Suprapubic skin (tissue), 3 donors: Measurements from ENCODE around the gene LCP1.

Source experiments
- CTCF ChIP-seq, 2 donors: fragments of 200-600 bp in 1 of 2; fragments of 450-650 bp in 1 of 2; sonication (generic) in 1 of 2; IDR thresholded peaks; one replicate each; pipeline ENCODE4 v1.5.1; 2016 to 2019; ENCODE audit warnings: antibody characterized with exemption in 2 of 2, mild to moderate bottlenecking in 1 of 2, moderate library complexity in 1 of 2
- EP300 ChIP-seq: sonication (generic); formaldehyde crosslinking; IDR thresholded peaks from one replicate; pipeline ENCODE4 v1.6.1; 2017; ENCODE audit warnings: antibody characterized with exemption

- TF ChIP-seq EP300 (no peak), CTCF (IDR thresholded peaks at IDR 0.05) (no peak)
These were observed 95.5 kb downstream of the LCP1 start for GRCh38 chr13:46086421-46086922.
